NOMO-1 treated with DMSO at 0.1 percent for 48 hours (cell line): ENCODE results near the gene SNX24.
"Not testable (repeated sequence)": the region's sequence is repeated elsewhere in the genome, so short reads cannot be mapped to it uniquely, and the experiment has no call there.

ENCODE experiments used
- DNase-seq: peaks from one replicate; lab custom pipeline; 2025; ENCODE audit not compliant: unreplicated experiment; lab: John Stamatoyannopoulos, UW

Gene SNX24

DNA sequence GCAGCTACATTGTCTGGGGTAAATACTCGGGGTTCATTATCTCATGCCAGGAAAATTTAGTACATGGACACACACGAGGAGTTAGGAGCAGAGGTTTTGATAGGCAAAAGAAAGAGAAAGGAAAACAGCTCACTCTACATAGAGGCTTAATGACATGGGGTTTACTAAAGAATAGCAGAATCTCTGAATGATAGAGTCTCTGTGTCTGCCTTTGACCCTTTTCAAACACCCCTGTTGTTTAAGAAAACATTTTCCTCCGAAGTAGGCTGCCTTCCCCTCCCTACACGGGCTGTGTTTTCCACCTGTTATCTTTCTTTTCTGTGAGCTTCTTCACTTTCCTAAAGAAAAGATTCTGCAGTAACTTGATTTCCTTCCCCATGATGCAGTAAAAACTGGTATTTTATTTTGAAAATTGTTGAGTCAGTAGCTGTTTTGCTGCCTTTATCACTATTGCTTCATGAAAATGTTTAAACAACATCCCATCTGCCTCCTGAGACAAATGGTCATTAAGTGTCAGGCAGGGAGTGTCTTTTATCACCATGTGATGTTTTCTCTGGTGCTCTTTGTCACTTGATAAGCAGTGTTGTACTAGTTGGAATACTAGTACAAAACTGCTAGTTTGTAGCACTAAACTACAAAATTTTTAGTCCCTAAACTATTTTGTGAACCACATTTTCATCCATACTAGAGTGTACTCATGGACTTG lies 114.5 kb downstream of the SNX24 start:
- DNase-seq = no peak

DNA sequence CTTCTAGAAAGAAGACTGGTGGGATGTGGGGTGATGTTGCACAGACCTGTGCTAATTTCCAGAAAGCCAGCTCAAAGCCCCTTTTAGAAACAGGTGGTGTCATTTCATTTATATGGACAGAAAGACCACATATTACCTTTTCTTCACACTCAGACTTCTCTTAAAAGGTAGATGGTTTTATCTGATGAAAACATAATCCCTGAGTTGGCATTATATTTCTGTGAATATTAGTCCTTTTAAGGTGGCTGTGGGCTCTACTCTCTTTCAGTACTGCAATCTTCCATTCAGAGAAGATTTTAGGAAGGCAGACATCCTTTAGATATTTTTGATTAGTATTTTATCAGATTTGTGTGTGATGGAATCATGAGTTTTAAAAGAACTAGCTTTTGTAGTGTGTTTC lies 117.9 kb downstream of the SNX24 start:
- no peak for DNase-seq

DNA sequence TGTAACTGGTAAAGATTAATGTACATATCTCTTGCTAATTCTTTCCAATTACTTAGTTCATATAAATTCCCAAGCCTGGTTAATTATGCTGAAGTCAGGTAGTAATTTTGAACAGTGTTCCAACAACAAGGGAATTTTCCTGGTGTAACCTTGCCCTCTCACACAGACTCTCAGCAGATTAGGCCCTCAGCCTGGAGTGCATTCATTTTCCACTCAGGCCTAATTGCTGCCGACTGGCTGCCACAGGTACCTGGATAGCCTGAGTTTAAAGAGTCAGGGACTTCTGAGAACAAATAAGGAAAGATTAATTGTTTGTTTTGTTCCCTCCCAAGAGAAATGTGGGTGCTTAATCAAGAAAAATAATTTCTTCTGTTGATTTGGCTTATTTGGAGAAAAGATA lies 119.7 kb downstream of the SNX24 start:
- DNase-seq = no peak

DNA sequence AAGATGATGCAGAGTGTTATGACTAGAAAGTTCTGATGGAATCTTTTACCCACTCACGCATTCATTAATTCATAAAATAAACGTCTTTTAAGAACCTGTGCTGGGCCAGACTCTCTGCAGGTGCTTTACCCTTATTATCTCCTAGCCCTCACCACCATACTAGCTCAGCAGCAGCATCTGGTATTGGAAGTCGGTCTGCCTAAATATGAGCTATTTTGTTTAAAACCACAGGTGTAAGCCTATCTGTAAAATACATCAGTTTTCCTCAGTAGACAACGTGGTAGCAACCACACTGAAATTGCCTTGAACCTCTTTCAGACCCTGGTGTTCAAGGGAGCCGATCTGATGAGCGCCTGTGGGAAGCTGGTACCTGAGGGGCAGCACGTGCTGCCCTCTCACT lies 121.7 kb downstream of the SNX24 start:
- DNase-seq = no peak

DNA sequence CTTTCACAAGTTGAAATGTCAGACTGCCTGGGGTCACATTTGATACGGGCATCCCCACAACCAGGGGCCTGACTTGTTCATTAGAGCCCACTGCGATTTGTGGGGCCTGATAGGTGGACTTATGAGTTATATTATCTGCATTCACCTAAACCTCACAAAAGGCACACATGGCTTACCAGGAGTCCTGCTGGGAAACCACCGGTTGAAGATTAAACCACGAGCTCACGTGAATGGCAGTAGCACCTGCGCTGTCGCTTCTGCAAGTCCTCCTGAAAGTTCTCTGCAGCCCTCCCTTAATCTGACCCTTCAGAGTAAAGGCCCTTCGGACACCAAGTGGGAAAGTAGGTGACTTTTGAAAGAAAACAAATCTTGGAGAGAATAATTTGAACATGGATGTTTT lies 122.2 kb downstream of the SNX24 start:
- DNase-seq = no peak

DNA sequence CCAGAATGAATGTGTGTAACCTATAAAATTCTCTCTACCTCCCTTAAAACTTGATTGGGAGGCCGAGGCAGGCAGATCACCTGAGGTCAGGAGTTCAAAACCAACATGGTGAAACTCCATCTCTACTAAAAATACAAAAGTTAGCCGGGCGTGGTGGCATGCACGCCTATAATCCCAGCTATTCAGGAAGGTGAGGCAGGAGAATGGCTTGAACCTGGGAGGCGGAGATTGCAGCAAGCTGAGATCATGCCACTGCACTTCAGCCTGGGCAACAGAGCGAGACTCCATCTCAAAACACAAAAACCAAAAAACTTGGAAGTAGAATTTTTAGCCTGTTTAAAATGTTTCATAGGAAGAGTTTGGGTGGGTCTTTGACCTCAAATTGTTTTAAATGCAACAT lies 122.6 kb downstream of the SNX24 start:
- DNase-seq = not testable (repeated sequence)

DNA sequence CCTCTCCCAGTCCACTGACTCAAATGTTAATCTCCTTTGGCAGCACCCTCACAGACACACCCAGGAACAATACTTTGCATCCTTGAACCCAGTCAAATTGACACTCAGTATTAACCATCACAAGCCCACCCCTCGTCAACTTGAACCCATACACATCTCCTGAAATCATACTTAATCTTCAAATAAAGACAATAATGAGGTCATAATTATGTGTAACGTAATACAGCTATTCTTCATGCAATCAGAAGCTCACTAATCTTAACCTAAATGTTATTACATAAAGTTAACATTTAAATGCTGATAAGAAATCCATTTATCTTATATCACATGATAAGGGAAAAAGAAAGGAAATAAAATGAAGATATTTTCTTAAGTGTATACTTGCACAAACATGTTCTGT lies 125.9 kb downstream of the SNX24 start:
- DNase-seq = no peak

DNA sequence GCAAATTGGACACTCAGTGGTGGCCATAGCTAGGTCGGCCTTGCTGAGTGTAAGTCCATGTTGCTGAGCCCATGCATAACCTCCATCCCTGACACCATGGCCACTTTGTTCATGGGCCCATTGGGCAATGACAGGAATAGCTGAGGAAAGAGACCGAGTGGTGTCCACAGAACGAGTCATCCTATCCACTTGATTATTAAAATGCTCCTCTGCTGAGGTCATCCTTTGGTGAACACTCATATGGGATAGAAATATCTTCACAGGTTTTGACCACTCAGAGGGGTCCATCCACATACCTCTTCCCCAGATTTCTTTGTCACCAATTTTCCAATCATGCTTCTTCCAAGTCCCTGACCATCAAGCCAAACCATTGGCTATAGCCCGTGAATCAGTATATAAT lies 127.5 kb downstream of the SNX24 start:
- DNase-seq = no peak

DNA sequence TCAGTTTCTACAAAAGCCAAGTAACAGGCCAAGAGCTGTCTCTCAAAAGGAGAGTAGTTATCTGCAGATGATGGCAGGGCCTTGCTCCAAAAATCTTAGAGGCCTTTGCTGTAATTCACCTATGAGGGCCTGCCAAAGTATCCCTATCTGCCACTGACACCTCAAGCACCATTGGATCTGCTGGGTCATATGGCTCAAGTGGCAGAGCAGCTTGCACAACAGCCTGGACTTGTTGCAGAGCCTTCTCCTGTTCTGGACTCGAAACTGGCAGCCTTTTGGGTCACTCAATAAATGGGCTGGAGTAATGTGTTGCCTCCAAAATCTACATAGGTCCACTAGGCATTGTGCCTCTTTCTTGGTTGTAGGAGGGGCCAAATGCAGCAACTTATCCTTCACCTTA lies 128.3 kb downstream of the SNX24 start:
- not testable (repeated sequence) for DNase-seq

DNA sequence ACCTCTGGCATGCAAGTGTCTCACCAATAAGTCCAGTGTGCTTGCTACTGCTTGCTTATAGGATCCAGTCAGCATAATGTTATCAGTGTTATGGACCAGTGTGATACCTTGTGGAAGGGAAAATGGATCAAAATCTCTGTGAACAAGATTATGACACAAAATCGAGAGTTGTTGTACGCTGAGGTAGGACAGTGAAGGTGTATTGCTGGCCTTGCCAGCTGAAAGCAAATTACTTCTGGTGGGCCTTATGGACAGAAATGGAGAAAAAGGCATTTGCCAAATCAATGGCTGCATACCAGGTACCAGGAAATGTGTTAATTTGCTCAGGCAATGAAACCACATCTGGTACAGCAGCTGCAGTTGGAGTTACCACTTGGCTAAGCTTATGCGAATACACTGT lies 128.8 kb downstream of the SNX24 start:
- DNase-seq = not testable (repeated sequence)

DNA sequence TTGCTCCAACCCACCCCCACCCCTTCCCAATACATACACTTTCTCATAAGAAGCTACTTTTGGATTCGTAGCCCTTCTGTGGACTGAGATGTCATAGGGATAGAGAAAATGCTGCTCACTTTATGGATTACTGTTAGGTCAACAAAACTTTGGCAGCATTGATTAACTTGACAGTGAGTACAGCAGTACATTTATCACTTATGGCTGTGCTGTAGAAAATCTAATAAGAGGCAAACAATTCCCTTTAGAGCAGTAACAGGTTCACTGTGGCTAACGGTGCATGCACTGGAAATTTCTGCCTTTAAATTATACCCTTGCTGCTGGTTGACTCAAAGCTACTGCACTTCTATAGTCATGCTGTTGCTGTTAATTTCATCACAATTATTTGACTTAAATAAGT lies 131.9 kb downstream of the SNX24 start:
- no peak for DNase-seq

DNA sequence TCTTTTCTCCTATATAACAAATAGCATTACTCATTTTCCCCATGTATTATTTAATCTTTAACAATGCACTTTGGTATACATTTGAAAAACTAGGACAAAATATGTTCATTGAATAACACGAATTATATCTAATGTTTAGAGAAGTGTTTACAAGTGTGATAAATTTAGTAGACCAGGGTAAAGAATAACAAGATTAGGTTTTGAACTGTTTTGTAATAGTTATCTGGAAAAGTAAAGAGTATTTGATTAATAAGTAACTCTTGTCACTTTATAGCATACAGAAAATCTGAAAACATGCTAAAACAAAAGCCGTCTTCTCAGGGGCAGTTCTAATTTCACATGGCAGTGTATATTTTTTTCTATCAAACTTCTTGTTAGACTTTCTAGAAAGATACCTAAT lies 132.7 kb downstream of the SNX24 start:
- DNase-seq = no peak

DNA sequence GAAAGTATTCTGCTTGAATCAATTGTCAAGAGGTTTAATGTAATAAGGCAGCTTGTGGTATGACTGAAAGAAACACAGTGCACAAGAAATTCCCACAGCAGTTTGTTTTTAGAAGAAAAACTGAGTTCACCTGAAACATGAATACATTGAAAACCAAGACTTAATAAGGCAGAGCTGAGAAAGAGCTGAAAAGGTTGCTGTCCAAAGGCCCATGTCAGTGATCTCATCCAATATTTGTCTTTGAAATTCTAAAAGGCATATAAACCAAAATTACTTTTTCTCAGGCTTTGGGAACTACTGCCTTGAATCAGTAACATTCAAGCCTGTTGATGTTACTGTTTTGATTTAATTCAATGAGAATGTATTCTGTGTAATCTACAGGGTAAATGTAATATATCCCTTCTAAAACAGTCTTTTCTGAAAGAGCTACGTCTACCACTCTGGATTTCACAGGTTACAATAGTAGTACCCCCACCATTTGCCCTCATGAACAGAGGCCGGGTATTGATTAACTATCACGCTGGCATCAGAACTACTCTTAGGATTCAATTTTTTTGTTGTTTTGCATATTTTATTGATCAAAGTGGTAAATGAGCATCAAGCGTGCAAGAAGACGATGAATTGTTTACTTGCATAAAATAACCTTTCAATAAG lies 133.4 kb downstream of the SNX24 start:
- DNase-seq = no peak

DNA sequence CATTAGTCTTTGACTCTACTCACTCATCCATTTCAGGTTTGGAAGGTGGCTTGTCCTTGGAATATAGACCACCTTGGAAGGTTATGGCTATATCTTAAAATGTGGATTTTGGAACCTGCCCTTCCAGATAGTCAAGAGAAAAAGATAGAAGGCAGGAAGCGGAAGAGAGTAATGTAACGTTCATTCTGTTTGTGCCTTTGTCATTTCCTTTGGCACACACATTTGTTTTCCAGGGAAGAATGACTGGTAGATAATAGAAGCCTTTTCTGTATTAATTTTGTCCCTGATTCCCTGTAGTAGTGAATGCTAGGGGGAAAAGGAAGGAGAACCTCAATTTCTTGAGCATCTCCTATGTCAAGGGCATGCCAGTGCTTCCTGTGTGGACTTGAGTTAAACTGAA lies 136.4 kb downstream of the SNX24 start:
- no peak for DNase-seq

DNA sequence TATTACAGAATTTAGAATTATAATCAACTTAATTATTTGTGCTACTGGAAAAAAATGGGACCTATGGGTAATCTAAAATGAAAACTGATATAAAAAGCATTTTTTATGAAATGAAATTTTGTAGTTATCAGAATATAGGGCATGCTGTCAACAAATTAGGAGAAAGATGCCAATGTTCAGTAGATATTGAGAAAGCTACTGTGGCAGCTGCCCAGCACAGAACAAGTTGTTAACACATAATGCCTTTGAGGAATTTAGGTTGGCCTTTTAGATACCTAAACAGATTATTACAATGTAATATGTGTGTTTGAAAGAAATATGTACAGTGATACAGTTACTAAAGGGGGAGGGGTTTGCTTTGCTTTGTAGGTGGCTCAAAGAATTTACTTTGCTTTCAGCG lies 137.0 kb downstream of the SNX24 start:
- no peak for DNase-seq

DNA sequence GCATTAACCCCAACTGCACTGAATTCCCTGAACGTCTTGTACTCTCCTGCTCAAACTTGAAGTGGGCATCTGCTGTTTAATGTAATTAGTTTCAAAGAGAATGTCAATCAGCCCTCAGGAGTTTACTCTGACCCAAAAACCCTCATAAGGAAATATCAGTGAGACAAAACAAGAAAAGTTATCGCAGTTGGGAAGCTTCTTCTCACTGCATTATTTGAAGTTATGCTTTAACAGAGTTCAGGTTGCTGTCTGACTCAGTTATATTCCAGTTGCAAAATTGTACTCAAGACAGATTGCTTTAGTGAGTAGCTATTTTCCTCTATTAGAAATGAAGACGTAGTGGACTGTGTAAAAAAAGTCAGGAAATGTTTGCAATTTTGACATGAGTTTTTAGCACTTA lies 139.0 kb downstream of the SNX24 start:
- no peak for DNase-seq

DNA sequence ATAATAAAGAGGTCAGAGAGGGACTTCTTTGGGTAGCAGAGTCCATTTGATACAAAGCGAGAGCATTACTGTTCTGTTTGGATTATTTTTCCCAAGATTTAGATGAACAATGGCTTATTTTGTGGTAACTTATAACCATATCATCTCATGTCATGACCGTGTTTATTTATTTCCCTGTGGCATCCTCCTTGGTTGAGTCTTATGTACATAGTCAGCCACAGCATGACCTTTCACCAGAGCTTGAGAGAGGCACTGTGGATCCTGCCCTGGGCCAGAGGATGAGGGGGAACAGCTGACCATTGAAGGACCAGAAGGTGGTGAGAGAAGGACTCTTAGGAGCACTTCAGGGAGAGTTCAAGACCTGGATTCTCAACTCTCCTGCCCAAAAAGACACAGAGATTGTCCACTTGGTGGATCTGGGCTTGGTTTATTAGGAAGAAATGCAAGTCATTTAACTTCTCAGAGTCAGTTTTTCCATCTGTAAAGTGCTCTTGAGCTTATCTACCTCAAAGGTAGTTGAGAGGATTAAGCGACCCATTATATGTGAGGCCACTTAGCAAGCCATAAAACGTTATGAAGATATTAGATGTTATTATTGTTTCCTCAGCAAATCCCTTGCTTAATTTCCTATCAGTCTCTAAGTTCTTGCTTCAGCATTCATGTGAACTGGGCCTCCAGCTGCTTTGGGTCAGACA lies 139.7 kb downstream of the SNX24 start:
- DNase-seq = no peak

DNA sequence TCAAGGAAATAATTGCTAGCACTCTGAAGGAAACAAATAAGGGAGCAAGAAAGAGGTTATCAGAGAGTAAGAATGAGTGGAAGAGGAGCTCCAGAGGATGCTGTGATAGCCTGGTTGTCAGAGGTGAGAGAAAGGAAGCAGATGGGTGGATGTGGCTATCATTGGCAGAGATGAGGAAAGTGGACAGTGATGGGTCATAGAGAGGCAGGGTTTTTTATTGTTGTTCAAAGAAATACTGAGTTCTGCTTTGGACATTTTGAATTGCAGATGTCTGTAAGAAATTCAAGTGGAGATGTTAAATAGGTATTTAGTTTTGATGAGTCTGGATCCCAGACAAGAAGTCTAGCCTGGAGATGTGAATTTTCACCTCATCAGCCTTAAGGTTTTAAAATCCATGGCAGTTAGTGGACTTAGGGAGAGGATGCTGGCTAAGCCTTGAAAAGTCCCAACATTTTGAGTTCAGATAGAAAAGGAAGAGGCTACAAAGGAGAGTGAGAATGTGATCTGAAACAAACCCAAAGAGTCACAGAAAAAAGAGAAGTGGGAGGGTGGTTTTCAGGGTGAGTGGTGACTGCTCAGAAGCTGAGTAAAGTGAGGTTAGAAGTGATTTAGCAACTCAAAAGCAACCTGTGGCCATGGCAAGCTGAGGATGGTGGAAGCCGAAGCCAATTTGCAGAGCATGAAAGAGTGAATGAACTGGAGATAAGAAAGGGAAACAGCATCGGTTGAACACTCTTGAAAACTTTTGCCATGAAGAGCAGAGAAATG lies 140.7 kb downstream of the SNX24 start:
- DNase-seq = peak; percentile 80

DNA sequence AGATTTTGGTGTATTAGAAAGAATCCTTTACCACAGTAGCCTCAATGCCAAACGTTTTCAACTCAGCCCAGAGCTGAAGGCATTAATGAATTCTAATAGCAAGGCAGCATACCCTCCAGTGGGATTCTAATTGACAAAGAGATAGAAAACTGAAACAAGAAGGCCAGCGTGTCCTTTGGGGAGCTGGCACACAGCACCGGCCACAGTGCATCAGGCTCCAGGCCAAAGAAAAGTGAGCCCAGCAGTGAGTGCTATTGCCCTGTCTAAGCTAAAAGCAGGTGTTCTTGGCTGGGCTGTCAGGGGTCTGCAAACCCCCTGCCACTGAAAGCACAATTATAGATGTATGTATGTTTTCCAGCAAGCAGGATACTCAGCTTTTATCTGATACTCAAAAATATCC lies 150.7 kb downstream of the SNX24 start:
- DNase-seq = no peak

DNA sequence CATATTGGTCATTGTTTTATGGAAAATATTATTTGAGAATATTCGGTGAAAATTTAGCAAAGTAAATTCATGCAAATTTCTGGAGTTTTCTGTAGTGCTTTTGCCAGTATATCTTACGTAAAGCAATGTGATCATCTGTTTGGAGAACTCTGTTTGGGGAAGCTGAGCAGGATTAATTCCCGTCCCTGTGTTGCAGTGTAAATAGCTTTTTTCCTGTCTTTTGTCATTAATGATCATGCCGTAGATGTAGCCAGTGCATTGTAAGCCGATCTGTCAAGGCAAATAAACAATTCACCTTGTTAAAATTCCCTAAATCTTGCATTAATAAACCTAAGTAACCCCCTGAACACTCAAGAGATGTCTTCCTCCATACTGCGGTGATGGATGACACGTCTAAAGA lies 151.9 kb downstream of the SNX24 start:
- DNase-seq = no peak

DNA sequence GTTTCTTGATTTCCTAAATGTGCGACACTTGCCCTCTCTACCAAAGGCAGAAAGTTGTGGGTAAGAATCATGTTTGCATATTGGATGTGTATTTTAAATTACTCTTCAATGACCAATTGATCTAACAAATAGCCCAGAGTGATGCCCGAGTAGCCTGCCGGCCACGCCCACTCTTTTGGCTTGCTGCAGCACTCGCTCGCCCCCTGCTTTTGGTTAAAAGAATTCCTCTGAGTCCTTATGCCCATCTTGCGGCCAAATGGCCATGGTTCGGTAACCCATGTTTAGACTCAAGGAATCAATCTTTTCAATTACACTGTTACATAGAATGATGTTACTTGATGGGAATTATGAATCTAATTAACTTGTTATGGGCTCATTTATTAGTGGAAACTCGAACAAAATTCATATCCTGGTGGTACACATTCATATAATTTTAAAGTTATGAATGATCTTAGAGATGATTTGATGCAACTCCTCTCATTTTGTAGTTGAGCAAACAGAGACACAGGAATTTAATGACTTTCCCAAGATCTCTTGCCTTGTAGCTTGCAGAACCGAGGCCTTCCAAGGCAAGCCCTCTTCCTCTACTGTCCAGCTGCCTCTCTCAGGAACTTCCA lies 154.6 kb downstream of the SNX24 start:
- peak; percentile 35 for DNase-seq
